H1 (cell line): ENCODE data around the gene CTNS. TPM values are rescaled to one million over a fixed set of nuclear protein-coding genes. Genes with fewer than 3 reads are reported as not detected.

Source experiments
- KDM1A ChIP-seq: fragments of 200-600, 300-600 bp; sonication (generic); IDR thresholded peaks from 2 replicates; pipeline ENCODE4 v1.7.1; 2016; ENCODE audit warnings: mild to moderate bottlenecking, low read length, borderline replicate concordance
- NANOG ChIP-seq: IDR thresholded peaks from 2 replicates; pipeline ENCODE4 v1.6.1; 2011; ENCODE audit warnings: low read length, low read depth, mild to moderate bottlenecking, inconsistent platforms; ENCODE audit not compliant: insufficient read depth, poor library complexity, severe bottlenecking
- RBBP5 ChIP-seq: IDR thresholded peaks from 2 replicates; pipeline ENCODE4 v1.7.1; 2012; ENCODE audit warnings: low read depth, mild to moderate bottlenecking, inconsistent platforms, low read length, moderate library complexity, borderline replicate concordance
- polyA plus RNA-seq, 7 experiments: library from polyadenylated mRNA; depleted of rRNA in 3 of 7; stranded (reverse) in 5 of 7; unstranded in 2 of 7; fragments of >200 nt in 5 of 7; fragments of 200-250 nt in 2 of 7; gene quantifications; 1 replicate in 5 of 7; 2 replicates in 1 of 7; 4 replicates in 1 of 7; pipeline versions ENCODE4 v1.2.1 to v1.2.3, GENCODE V29; 2011 to 2013; ENCODE audit warnings: missing spikeins in 2 of 7, mixed read lengths in 2 of 7
- total RNA-seq: library from RNA; stranded (reverse); fragmentation: NEBNext Ultra II Directional; extraction: Animal tissue kit (Norgen Biotek cat#: 25700); gene quantifications from 2 replicates; pipeline ENCODE4 v1.2.1, GENCODE V29; 2021

The CTNS gene
- total and polyA plus RNA-seq, 2 of the 8 experiments (the other 6 are each of a cell fraction or from before 2014, with no cell fraction given), result 11.6 to 12.9 TPM

DNA sequence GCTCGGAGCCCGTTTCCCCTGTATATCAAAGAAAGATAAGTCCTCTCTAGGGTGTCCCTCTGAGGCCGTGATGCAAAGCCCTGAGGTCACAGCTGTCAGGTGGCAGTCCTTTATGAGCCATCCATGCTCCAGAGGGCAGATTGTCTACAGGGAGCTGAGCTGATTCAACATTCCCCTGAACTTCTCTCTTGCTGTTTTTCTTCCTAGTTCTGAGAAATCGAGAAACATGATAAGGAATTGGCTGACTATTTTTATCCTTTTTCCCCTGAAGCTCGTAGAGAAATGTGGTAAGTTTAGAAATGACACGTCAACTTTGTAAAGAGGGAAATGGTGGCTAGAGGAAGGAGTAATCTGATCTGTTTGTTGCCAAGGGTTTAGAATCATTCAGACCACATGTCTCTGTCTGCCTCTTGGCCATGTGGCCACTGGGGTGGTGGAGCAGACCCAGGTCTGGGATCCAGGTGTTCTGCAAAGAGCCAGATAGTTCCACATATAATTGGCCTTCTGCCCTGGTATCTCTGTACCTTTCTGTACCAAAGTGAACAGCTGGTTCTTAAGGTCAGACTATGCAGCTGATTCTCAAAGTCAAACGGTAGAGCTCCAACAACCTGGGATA, 3.5 kb downstream of the CTNS start (continued):
- no peak for TF ChIP-seq NANOG
- no peak for TF ChIP-seq RBBP5
- TF ChIP-seq KDM1A, result no peak
